CD4-positive, alpha-beta memory T cell (primary cell): Measurements from ENCODE around the gene ZNF526. TPM values are rescaled to one million over a fixed set of nuclear protein-coding genes. Genes with fewer than 3 reads are reported as not detected.

Experiments
- CTCF ChIA-PET: fragments of 350-600 bp; sonication (Branson Sonifier 250); formaldehyde crosslinking; loops from one replicate; lab custom pipeline; 2021; ENCODE audit warnings: inconsistent platforms; ENCODE audit not compliant: partially characterized antibody; lab: Charles Lee
- POLR2A ChIA-PET: fragments of 350-600 bp; sonication (Branson Sonifier 250); formaldehyde crosslinking; loops from one replicate; lab custom pipeline; 2021; ENCODE audit not compliant: partially characterized antibody; lab: Charles Lee
- DNase-seq, 5 donors: peaks; one replicate each; pipeline versions ENCODE4 v3.0.0 to v3.0.0-alpha.2; 2020 to 2022; ENCODE audit warnings: mixed read lengths in 1 of 5
- H3K27ac ChIP-seq: one replicate; pipeline ENCODE4 v1.7.0; 2013; ENCODE audit warnings: low read depth, low read length
- H3K27me3 ChIP-seq: 2 replicates; pipeline ENCODE4 v1.7.0; 2013; ENCODE audit warnings: mild to moderate bottlenecking, low read length, moderate library complexity; ENCODE audit not compliant: insufficient read depth
- H3K36me3 ChIP-seq: 2 replicates; pipeline ENCODE4 v1.7.0; 2013; ENCODE audit warnings: mild to moderate bottlenecking, low read length, moderate library complexity; ENCODE audit not compliant: insufficient read depth
- H3K4me1 ChIP-seq: 2 replicates; pipeline ENCODE4 v1.7.0; 2013; ENCODE audit warnings: mild to moderate bottlenecking, low read length, moderate library complexity; ENCODE audit not compliant: insufficient read depth
- H3K4me3 ChIP-seq, 2 donors: one replicate each; pipeline ENCODE4 v1.7.0; 2013; ENCODE audit warnings: low read length in 2 of 2, mild to moderate bottlenecking in 1 of 2
- H3K9me3 ChIP-seq, 2 donors: one replicate each; pipeline ENCODE4 v1.7.0; 2013; ENCODE audit warnings: low read length in 2 of 2, control low read depth in 1 of 2; ENCODE audit not compliant: control insufficient read depth in 1 of 2
- H3K27ac Mint-ChIP-seq, 7 donors: one replicate each; pipeline ENCODE4 v1.8.0; 2020 to 2021; ENCODE audit warnings: mixed read lengths in 7 of 7, mild to moderate bottlenecking in 6 of 7, inconsistent platforms in 3 of 7, moderate library complexity in 3 of 7
- H3K27me3 Mint-ChIP-seq, 2 donors: one replicate each; pipeline ENCODE4 v1.8.0; 2020 to 2021; ENCODE audit warnings: mixed read lengths in 2 of 2
- H3K36me3 Mint-ChIP-seq, 2 donors: one replicate each; pipeline ENCODE4 v1.8.0; 2020 to 2021; ENCODE audit warnings: mixed read lengths in 2 of 2, inconsistent platforms in 1 of 2, mild to moderate bottlenecking in 1 of 2
- H3K4me1 Mint-ChIP-seq, 4 donors: one replicate each; pipeline ENCODE4 v1.8.0; 2020 to 2021; ENCODE audit warnings: mixed read lengths in 4 of 4, mild to moderate bottlenecking in 1 of 4
- H3K4me3 Mint-ChIP-seq, 8 donors: one replicate each; pipeline ENCODE4 v1.8.0; 2020 to 2021; ENCODE audit warnings: mixed read lengths in 8 of 8, mild to moderate bottlenecking in 7 of 8, moderate library complexity in 6 of 8, inconsistent platforms in 3 of 8
- H3K9me3 Mint-ChIP-seq, 8 donors: one replicate each; pipeline ENCODE4 v1.8.0; 2020 to 2021; ENCODE audit warnings: mixed read lengths in 8 of 8, mild to moderate bottlenecking in 5 of 8, inconsistent platforms in 3 of 8, moderate library complexity in 1 of 8
- intact Hi-C: fragments of 100-400 bp; cut with micrococcal nuclease; formaldehyde crosslinking; loops from one replicate; pipeline ENCODE4 v1.15.1; 2023
- polyA plus RNA-seq, 2 donors: library from polyadenylated mRNA; unstranded; fragments of 300-500 nt; fragmentation: Illumina TruSeq; gene quantifications; one replicate each; pipeline ENCODE4 v1.2.3, GENCODE V29; 2021
- total RNA-seq, 2 experiments: library from RNA; stranded (reverse); gene quantifications; one replicate each; pipeline ENCODE4 v1.2.3, GENCODE V29; 2021

Gene ZNF526
- total and polyA plus RNA-seq, 4 experiments from 2014 or later, result 2.3 to 28.8 (median 18.5) TPM

GRCh38 chr19:42175952-42176648 lies 44.0 kb upstream of the ZNF526 start:
- Mint-ChIP-seq H3K27ac (peak overlapping the region; percentile 2 to 89 (median 36)), H3K36me3 (no peaks in the 10 kb centered on the region), H3K4me3 (peak overlapping the region in 7 of 8 donors; percentile 88 to 96 (median 94)), H3K27me3 (peaks cover 4 to 11% of the 10 kb centered on the region in 2 donors), H3K9me3 (no peaks in the 10 kb centered on the region), H3K4me1 (peaks cover 9 to 25% (median 14%) of the 10 kb centered on the region in 4 donors)
- DNase-seq, result peak in 1 of 5 donors; percentile 24
- peak overlapping the region in 1 of 2 donors; percentile 58 for H3K4me3 ChIP-seq
- no peak overlapping the region for H3K27ac ChIP-seq
- ChIA-PET CTCF (interaction anchor here (0.6 to 2.2 kb wide), 20 partner anchors 9 to 959 kb away, joined by 3 to 10 read pairs (median 4); partner anchors contain the start of genes GSK3A, POU2F2 and ZNF526), POLR2A (interaction anchor here (0.6 to 3.3 kb wide), 18 partner anchors 9 to 288 kb away, joined by 3 to 39 read pairs (median 5); partner anchors contain the start of genes DEDD2, GSK3A, PAFAH1B3 and PRR19)
- peaks cover 17% of the 10 kb centered on the region for H3K27me3 ChIP-seq
- peaks cover 29% of the 10 kb centered on the region for H3K4me1 ChIP-seq
- no peaks in the 10 kb centered on the region for H3K36me3 ChIP-seq
- intact Hi-C loops, result loop anchor here (2.0 kb wide), 3 partner anchors 43 to 67 kb away; partner anchors contain the start of genes GSK3A and POU2F2
- H3K9me3 ChIP-seq, result no peaks in the 10 kb centered on the region

DNA sequence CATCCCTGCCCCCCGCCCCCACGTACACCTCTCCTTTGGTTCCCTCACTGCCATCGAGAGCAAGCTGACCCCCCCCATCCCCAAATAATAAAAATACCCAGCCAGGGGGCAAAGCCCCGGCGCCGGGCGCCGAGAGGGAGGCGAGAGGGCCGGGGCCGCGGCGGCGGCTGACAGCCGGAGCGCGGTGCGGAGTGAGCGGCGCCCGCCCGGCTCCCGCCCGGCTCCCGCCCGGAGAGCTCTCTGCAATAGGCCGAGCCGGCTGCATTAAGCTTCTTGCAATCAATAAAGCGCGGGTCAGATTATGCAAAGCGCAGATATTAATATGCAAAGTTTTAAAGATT lies 43.5 kb upstream of the ZNF526 start:
- DNase-seq, result no peak
- Mint-ChIP-seq H3K9me3 (no peaks in the 10 kb centered on the region), H3K27ac (peak overlapping the region in 4 of 7 donors; percentile 36 to 89 (median 59)), H3K27me3 (peaks cover 4 to 11% of the 10 kb centered on the region in 2 donors), H3K36me3 (no peaks in the 10 kb centered on the region), H3K4me1 (peaks cover 9 to 25% (median 14%) of the 10 kb centered on the region in 4 donors), H3K4me3 (peak overlapping the region in 7 of 8 donors; percentile 88 to 96 (median 94))
- intact Hi-C loops, result loop anchor here (2.0 kb wide), 3 partner anchors 44 to 68 kb away; partner anchors contain the start of genes GSK3A and POU2F2
- peaks cover 29% of the 10 kb centered on the region for H3K4me1 ChIP-seq
- peaks cover 17% of the 10 kb centered on the region for H3K27me3 ChIP-seq
- ChIA-PET POLR2A (interaction anchor here (0.6 to 3.3 kb wide), 19 partner anchors 9 to 288 kb away, joined by 3 to 39 read pairs (median 5); partner anchors contain the start of genes DEDD2, GSK3A, PAFAH1B3 and PRR19), CTCF (interaction anchor here (0.6 to 2.2 kb wide), 15 partner anchors 8 to 154 kb away, joined by 3 to 10 read pairs (median 4); partner anchors contain the start of genes GSK3A, POU2F2 and ZNF526)
- no peaks in the 10 kb centered on the region for H3K9me3 ChIP-seq
- no peak overlapping the region for H3K27ac ChIP-seq
- H3K36me3 ChIP-seq, result no peaks in the 10 kb centered on the region
- peak overlapping the region in 1 of 2 donors; percentile 58 for H3K4me3 ChIP-seq

DNA sequence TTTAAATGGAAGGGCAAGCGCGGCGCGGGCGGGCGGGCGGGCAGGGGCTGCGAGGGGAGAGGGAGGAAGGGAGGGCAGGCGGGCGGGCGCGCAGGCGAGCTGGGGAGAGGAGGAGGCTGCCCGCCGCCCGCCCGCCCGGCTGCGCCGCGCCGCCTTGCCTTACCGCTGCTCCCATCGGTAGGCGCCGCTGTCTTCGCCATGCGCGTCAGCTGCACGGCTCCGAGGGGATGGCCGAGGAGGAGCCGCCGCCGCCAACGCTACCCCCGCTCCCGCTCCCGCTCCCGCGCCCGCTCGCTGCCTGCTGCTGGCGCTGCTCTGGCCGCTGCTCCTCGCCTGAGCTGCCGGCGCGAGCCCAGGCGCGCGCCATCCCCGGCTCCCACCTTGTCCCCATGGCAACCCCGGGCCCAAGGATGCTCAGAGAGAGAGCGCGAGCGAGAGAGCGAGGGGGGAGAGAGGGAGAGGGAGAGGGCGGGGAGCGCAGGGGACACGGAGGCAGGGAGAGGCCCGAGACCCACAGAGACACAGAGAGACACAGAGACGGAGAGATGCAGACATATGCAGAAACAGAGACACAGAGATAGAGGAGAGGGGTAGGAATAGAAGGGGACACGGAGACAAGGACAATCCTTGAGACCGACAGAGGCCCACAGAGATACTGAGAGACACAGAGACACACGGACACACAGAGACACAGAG lies 43.0 kb upstream of the ZNF526 start:
- H3K4me3 ChIP-seq, result peak overlapping the region in 1 of 2 donors; percentile 59
- ChIA-PET POLR2A (interaction anchor here (0.6 to 3.3 kb wide), 18 partner anchors 8 to 136 kb away, joined by 3 to 39 read pairs (median 5); partner anchors contain the start of genes DEDD2, GSK3A, PAFAH1B3 and PRR19), CTCF (interaction anchor here (0.8 to 2.2 kb wide), 12 partner anchors 8 to 153 kb away, joined by 3 to 10 read pairs (median 4); partner anchors contain the start of genes GSK3A, POU2F2 and ZNF526)
- peaks cover 17% of the 10 kb centered on the region for H3K27me3 ChIP-seq
- peaks cover 4 to 11% of the 10 kb centered on the region in 2 donors for H3K27me3 Mint-ChIP-seq
- peaks cover 29% of the 10 kb centered on the region for H3K4me1 ChIP-seq
- H3K36me3 Mint-ChIP-seq, result no peaks in the 10 kb centered on the region
- H3K9me3 ChIP-seq, result no peaks in the 10 kb centered on the region
- H3K27ac ChIP-seq, result no peak overlapping the region
- H3K9me3 Mint-ChIP-seq, result no peaks in the 10 kb centered on the region
- intact Hi-C loops, result loop anchor here (1.0 to 2.0 kb wide), 4 partner anchors 43 to 68 kb away; partner anchors contain the start of genes GSK3A, POU2F2 and ZNF526
- H3K36me3 ChIP-seq, result no peaks in the 10 kb centered on the region
- no peak overlapping the region for H3K4me3 Mint-ChIP-seq
- H3K4me1 Mint-ChIP-seq, result peaks cover 10 to 29% (median 18%) of the 10 kb centered on the region in 4 donors
- peak; percentile 75 to 79 (median 78) for DNase-seq
- H3K27ac Mint-ChIP-seq, result no peak overlapping the region

DNA sequence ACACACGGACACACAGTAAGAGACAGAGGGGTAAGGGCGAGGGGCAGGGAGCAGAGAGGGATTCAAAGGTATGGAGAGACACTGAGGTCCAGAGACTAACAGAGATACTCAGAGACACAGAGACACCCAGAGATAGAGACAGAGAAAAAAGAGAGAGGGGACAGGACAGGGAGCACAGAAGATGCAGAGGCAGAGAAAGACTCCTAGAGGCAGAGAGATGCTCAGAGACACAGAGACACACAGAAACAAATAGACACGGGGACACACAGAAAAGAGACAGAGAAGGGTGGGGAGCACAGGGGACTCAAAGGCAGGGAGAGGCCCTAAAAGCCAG lies 42.5 kb upstream of the ZNF526 start:
- POLR2A ChIA-PET, result interaction anchor here (1.8 to 3.3 kb wide), 5 partner anchors 7 to 65 kb away, joined by 11 to 39 read pairs (median 14); partner anchors contain the start of gene GSK3A

GRCh38 chr19:42178791-42179674 lies 41.1 kb upstream of the ZNF526 start:
- Histone ChIP-seq H3K4me1 (peaks cover 37% of the 10 kb centered on the region), H3K27me3 (peaks cover 17% of the 10 kb centered on the region), H3K36me3 (no peaks in the 10 kb centered on the region), H3K27ac (no peak overlapping the region), H3K4me3 (no peak overlapping the region), H3K9me3 (no peaks in the 10 kb centered on the region)
- H3K4me1 Mint-ChIP-seq, result peaks cover 16 to 40% (median 32%) of the 10 kb centered on the region in 4 donors
- peaks cover 4 to 9% of the 10 kb centered on the region in 2 donors for H3K27me3 Mint-ChIP-seq
- ChIA-PET CTCF (no interaction called here), POLR2A (no interaction called here)
- no peak overlapping the region for H3K4me3 Mint-ChIP-seq
- H3K36me3 Mint-ChIP-seq, result no peaks in the 10 kb centered on the region
- no peak overlapping the region for H3K27ac Mint-ChIP-seq
- no peak for DNase-seq
- peaks cover 0 to 2% (median 0%) of the 10 kb centered on the region in 8 donors for H3K9me3 Mint-ChIP-seq
- intact Hi-C loops, result no loop called here

More for the DNA sequence above, 42.5 kb upstream of the ZNF526 start:
- H3K27ac ChIP-seq, result no peak overlapping the region
- Mint-ChIP-seq H3K9me3 (no peaks in the 10 kb centered on the region), H3K27me3 (peaks cover 4 to 11% of the 10 kb centered on the region in 2 donors), H3K36me3 (no peaks in the 10 kb centered on the region), H3K4me3 (no peak overlapping the region), H3K27ac (no peak overlapping the region), H3K4me1 (peaks cover 11 to 34% (median 22%) of the 10 kb centered on the region in 4 donors)
- DNase-seq, result no peak
- H3K4me3 ChIP-seq, result peak overlapping the region in 1 of 2 donors; percentile 59
- peaks cover 29% of the 10 kb centered on the region for H3K4me1 ChIP-seq
- intact Hi-C loops, result loop anchor here (1.0 to 2.0 kb wide), 4 partner anchors 43 to 69 kb away; partner anchors contain the start of genes GSK3A, POU2F2 and ZNF526
- peaks cover 17% of the 10 kb centered on the region for H3K27me3 ChIP-seq
- no peaks in the 10 kb centered on the region for H3K9me3 ChIP-seq
- H3K36me3 ChIP-seq, result no peaks in the 10 kb centered on the region
- CTCF ChIA-PET, result interaction anchor here (1.2 to 1.8 kb wide), 3 partner anchors 18 to 42 kb away, joined by 3 to 10 read pairs (median 4); partner anchors contain the start of gene ZNF526

- Mint-ChIP-seq H3K9me3 (peaks cover 0 to 2% (median 0%) of the 10 kb centered on the region in 8 donors), H3K4me3 (peak overlapping the region in 6 of 8 donors; percentile 0 to 79 (median 36)), H3K4me1 (peaks cover 38 to 67% (median 55%) of the 10 kb centered on the region in 4 donors), H3K27me3 (no peaks in the 10 kb centered on the region), H3K27ac (peak overlapping the region; percentile 40 to 94 (median 79)), H3K36me3 (no peaks in the 10 kb centered on the region)
- H3K27me3 ChIP-seq, result no peaks in the 10 kb centered on the region
- H3K27ac ChIP-seq, result peak overlapping the region; percentile 10
- no peak overlapping the region for H3K4me3 ChIP-seq
- intact Hi-C loops, result loop anchor here (1.0 kb wide), 2 partner anchors 51 to 76 kb away; no protein-coding TSS in a partner anchor
- peaks cover 44% of the 10 kb centered on the region for H3K4me1 ChIP-seq
- peak; percentile 44 to 63 (median 58) for DNase-seq
- ChIA-PET CTCF (interaction anchor here (0.7 to 8.2 kb wide), 15 partner anchors 9 to 112 kb away, joined by 3 to 81 read pairs (median 5); partner anchors contain the start of gene POU2F2), POLR2A (interaction anchor here (0.9 to 6.0 kb wide), 9 partner anchors 8 to 74 kb away, joined by 3 to 63 read pairs (median 5); partner anchors contain the start of genes DEDD2, GSK3A, POU2F2 and ZNF526)
- H3K9me3 ChIP-seq, result no peaks in the 10 kb centered on the region
- no peaks in the 10 kb centered on the region for H3K36me3 ChIP-seq
Observed at GRCh38 chr19:42184401-42184861, 35.7 kb upstream of the ZNF526 start.
